ENCODE measurements around the gene PEX16.

PEX16 gene

GRCh38 chr11:45927332-45927683 is 9.6 kb upstream of the PEX16 start:
- in situ Hi-C loops (cut with HindIII; ENCODE audit: low pct_ligation_motif_present, low sequenced_read_pairs), result no loop called here
- Histone ChIP-seq H3K4me3 (ENCODE audit: low read depth, low read length) (no peak overlapping the region), H3K27me3 (replicated peaks) (peaks cover 21% of the 10 kb centered on the region), H3K27ac (no peak overlapping the region), H3K36me3 (replicated peaks) (peaks cover 3% of the 10 kb centered on the region)
- no peak for DNase-seq
- no peak for TF ChIP-seq CTCF (IDR thresholded peaks at IDR 0.05; ENCODE audit: low read depth, low read length, missing control alignments)

GRCh38 chr11:45926536-45927331 is 9.1 kb upstream of the PEX16 start:
- H3K27me3 ChIP-seq (replicated peaks), result peaks cover 27% of the 10 kb centered on the region
- TF ChIP-seq CTCF (IDR thresholded peaks at IDR 0.05; ENCODE audit: low read depth, low read length, missing control alignments), result no peak
- no peak overlapping the region for H3K4me3 ChIP-seq (ENCODE audit: low read depth, low read length)
- no peak overlapping the region for H3K27ac ChIP-seq
- in situ Hi-C loops (cut with HindIII; ENCODE audit: low pct_ligation_motif_present, low sequenced_read_pairs), result no loop called here
- H3K36me3 ChIP-seq (replicated peaks), result no peaks in the 10 kb centered on the region
- DNase-seq, result no peak

- no peaks in the 10 kb centered on the region for H3K36me3 ChIP-seq (replicated peaks)
- in situ Hi-C loops (cut with HindIII; ENCODE audit: low pct_ligation_motif_present, low sequenced_read_pairs), result no loop called here
- H3K4me3 ChIP-seq (ENCODE audit: low read depth, low read length), result no peak overlapping the region
- peaks cover 32% of the 10 kb centered on the region for H3K27me3 ChIP-seq (replicated peaks)
- H3K27ac ChIP-seq, result no peak overlapping the region
- no peak for TF ChIP-seq CTCF (IDR thresholded peaks at IDR 0.05; ENCODE audit: low read depth, low read length, missing control alignments)
- DNase-seq, result no peak
Measured at GRCh38 chr11:45926001-45926401, 8.3 kb upstream of the PEX16 start.

GRCh38 chr11:45925550-45925949 is 7.9 kb upstream of the PEX16 start:
- no peak for DNase-seq
- Histone ChIP-seq H3K4me3 (ENCODE audit: low read depth, low read length) (no peak overlapping the region), H3K36me3 (replicated peaks) (no peaks in the 10 kb centered on the region), H3K27me3 (replicated peaks) (peaks cover 32% of the 10 kb centered on the region), H3K27ac (no peak overlapping the region)
- in situ Hi-C loops (cut with HindIII; ENCODE audit: low pct_ligation_motif_present, low sequenced_read_pairs), result no loop called here
- TF ChIP-seq CTCF (IDR thresholded peaks at IDR 0.05; ENCODE audit: low read depth, low read length, missing control alignments), result no peak

- DNase-seq, result no peak
- Histone ChIP-seq H3K27ac (no peak overlapping the region), H3K4me3 (ENCODE audit: low read depth, low read length) (no peak overlapping the region), H3K27me3 (replicated peaks) (peaks cover 32% of the 10 kb centered on the region), H3K36me3 (replicated peaks) (no peaks in the 10 kb centered on the region)
- TF ChIP-seq CTCF (IDR thresholded peaks at IDR 0.05; ENCODE audit: low read depth, low read length, missing control alignments), result no peak
- in situ Hi-C loops (cut with HindIII; ENCODE audit: low pct_ligation_motif_present, low sequenced_read_pairs), result no loop called here
Measured at GRCh38 chr11:45924927-45925326, 7.2 kb upstream of the PEX16 start.
